Measurements from ENCODE around the gene ANAPC2.

The ANAPC2 gene

DNA sequence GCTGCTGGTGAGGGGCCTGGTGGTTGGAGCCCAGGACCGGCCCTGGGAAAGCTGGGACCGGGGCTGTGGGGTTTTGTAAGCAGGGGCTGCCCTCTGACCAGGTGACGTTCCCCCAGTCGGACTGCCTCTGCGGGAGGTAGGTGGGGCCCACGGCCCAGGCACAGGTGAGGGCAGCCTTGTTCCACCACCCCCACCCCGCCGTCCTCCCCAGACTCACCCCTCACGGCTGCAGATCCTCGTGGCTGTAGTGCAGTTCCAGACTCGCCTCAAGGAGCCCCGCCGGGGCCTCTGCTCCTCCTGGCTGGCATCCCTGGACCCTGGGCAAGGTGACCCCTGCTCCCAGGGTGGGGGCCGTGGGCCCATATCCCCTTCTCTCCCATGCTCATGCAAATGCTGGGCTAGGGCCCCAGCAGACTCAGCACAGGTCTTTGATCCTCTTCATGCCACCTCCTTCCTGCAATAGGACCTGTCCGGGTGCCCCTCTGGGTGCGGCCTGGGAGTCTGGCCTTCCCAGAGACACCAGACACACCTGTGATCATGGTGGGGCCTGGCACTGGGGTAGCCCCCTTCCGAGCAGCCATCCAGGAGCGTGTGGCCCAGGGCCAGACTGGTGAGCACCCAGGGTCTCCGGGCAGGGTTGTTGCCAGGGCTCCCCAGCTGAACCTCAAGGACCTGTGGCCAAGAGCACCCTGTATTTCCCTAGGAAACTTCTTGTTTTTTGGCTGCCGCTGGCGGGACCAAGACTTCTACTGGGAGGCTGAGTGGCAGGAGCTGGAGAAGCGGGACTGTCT is 27.0 kb upstream of the ANAPC2 start:
- no peak for DNase-seq (ENCODE audit: low read depth)

DNA sequence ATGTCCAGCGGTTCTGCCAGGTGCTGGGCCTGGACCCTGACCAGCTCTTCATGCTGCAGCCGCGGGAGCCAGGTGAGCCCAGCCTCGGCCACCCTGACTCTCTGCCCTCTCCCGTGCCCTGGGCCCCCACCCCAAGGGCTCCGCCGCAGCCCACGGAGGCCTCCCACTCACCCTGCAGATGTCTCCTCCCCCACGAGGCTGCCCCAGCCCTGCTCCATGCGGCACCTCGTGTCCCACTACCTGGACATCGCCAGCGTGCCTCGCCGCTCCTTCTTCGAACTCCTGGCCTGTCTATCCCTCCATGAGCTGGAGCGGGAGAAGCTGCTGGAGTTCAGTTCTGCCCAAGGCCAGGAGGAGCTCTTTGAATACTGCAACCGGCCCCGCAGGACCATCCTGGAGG is 26.3 kb upstream of the ANAPC2 start:
- DNase-seq (ENCODE audit: low read depth) = no peak

DNA sequence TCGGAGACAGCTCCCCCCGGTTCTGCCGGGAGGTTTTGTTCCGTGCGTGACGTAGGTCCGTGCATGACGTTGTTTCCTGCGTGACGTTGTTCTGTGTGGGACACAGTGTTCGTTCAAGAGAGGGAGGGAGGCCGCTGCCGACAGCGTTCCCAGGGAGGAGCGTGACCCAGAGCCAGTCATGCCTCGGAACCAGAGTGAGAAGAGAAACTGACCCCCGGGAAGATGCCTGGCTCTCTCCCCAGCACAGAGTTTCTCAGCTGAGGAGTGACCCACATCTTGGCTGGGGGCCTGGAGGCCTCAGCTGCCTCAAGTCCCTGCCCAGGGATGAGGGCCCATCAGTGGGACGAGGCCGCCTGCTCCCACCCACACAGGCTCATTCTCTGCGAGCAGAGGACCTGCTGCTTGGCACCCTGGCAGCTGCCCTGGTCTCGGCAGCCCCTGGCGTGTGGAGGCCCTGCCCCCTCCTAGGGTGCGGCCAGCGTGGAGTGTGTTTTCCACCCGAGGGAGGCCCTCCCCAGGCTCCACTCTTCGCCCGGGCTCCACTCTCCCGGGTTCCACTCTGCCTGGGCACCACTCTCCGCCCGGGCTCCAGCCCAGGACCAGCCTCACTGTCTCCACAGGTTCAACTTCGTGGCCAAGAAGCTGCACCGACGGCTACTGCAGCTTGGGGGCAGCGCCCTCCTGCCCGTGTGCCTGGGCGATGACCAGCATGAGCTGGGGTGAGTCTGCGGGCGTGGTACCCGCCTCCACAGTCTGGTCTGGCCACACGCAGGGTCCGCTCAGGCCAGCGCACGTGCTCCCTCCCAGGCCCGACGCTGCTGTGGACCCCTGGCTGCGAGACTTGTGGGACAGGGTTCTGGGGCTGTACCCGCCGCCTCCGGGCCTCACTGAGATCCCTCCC is 25.1 kb upstream of the ANAPC2 start:
- DNase-seq (ENCODE audit: low read depth) = no peak

DNA sequence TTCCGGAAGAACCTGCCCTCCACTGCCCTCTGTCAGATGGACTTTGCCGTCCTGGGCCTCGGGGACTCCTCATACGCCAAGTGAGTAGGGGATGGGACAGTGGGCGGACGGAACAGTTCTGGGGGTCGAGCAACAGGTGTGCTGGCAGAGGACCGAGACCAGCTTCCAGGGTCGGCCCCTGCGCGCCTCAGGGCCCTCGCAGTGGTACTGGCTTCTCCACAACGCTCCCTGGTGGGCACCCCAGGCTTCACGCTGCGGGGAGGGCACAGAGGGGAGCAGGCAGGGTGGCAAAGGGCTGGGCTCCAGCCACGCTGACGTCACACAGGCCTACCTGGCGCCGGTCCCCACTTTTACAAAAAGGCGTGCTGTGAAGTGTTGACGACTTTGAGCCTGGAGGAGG is 24.2 kb upstream of the ANAPC2 start:
- DNase-seq (ENCODE audit: low read depth) = no peak

DNA sequence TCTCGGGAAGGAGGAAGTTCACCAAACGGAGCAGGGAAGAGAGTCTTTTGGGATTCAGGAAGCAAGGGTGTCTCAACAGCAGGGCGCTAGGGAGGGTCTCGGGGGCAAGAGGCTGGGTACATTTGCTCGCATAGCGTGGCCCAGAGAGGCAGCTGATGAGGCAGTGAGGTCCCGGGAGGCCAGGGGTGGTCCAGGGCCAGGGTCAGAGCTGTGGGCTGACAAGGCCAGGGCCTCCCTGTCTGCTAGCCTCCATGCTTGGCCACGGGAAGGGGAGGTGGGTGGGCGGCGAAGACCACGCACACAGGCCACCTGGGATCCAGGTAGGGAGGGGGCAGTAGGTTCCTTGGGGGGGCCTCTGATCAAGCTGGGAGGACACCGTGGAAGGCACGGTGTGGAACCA is 23.2 kb upstream of the ANAPC2 start:
- DNase-seq (ENCODE audit: low read depth) = no peak

DNA sequence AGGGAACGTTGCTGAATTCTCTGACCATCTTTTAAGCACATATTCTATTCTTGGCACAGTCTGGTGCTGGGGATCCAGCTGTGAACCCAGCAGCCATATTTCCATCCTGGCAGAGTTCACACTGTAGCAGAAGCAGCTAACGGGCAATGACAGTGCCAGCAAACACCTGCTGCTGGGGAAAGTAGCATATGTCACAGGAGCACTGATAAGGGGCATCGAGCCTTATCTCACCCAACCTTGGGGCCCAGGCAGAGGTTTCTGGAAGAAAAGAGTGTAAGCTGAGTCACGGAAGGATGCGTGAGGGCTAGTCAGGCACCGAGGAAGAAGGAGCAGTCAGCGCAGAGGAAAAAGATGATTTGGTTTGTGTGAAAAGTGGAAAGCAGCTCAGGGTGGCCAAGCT is 18.2 kb upstream of the ANAPC2 start:
- no peak for DNase-seq (ENCODE audit: low read depth)

DNA sequence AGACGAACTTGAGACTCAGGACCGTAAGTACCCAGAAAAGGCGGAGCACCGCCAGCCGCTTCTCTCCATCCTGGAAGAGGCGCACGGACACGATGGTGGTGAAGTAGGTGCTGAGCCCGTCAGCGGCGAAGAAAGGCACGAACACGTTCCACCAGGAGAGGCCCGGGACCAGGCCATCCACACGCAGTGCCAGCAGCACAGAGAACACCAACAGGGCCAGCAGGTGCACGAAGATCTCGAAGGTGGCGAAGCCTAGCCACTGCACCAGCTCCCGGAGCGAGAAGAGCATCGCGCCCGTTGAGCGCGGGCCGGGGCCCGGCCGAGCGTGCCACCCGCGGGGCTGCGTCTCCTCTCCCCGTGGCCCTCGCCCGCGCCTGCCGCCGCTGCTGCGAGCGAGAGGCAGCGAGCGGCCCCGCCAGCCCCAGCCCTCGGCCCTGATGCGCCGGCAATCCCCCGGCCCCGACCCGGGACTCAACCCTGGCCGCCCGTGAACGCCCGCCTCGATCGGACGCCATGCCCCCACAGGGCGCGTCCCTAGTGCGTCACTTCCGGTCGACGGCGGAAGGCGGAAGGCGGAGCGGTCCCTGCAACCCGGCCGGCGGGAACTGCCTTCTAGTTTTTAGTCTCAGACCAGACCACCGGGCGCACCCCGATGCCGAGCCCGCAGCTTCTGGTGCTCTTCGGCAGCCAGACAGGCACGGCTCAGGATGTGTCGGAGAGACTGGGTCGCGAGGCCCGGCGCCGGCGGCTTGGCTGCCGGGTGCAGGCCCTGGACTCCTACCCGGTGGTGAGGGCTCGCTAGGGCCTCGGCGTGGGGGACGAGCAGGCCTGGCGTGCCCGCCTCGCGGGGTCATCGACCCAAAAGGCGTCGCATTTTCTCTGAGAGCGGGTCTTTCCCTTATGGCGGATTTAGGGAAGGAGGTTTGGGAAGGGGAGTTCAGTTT is 17.0 kb upstream of the ANAPC2 start, which contains the start of the genes NDOR1 and TMEM203:
Gene NDOR1 (plus strand): TSS at position 575 of the 944 bp plus-strand sequence. CDS start 78 bp downstream, at position 653.
Gene TMEM203 (minus strand): TSS at position 523 of the 944 bp plus-strand sequence. CDS start 234 bp downstream, at position 289.
- peak; percentile 86 for DNase-seq (ENCODE audit: low read depth)

DNA sequence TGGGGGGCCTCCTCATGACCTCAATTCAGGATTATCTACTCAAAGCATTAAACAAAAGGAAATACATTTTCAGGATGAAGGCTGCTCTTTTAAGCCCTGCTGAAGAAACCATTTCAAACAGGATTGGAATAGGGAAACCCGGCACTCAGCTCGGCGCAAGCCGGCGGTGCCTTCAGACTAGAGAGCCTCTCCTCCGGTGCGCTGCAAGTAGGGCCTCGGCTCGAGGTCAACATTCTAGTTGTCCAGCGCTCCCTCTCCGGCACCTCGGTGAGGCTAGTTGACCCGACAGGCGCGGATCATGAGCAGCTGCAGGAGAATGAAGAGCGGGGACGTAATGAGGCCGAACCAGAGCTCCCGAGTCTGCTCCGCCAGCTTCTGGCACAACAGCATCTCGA is 16.4 kb upstream of the ANAPC2 start:
- DNase-seq (ENCODE audit: low read depth) = no peak

DNA sequence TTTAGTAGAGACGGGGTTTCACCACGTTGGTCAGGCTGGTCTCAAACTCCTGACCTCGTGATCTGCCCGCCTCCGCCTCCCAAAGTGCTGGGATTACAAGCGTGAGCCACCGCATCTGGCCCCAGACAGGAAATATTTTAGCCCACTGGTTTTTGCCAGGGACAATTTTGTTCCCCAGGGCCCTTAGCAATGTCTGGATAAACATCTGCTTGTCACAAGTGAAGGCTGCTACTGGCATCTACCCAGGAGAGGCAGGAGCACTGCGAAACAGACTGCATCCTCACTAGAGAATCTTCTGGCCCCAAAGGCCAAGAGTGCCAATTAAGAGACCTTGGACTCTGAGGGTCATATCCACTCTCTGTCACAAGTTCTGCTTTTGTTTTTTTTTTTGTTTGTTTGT is 14.6 kb upstream of the ANAPC2 start:
- DNase-seq (ENCODE audit: low read depth) = no peak

DNA sequence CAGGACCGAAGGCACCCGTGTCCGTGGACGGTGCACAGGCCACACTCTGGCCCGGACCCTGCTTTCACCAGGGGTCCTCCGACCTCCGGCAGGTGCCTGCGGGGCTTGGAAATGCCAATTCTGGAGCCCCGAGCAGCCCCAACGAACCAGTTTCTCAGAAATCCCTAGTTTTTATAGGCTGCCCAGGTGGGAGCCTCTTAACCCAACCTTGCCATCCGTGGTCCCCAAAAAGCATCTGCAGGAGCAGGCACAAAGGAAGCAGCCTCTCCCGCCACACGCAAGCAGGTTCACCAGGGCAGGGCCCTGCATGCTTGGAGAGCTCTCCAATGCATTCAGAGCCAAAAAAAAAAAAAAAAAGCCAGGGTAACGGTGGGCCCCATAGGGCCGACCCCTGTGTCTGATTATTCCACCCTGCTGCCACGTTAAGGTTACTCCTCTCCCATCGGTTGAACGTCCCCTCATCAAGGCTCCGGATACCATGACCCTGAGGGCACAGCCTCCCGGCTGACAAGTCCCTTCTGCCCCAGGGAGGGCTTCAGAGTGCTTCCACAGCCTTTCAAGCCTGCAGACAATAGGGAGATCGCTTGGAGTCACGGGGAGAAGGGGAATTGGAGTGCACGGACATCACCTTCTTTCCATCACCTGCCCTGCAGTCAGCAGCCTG is 13.0 kb upstream of the ANAPC2 start:
- DNase-seq (ENCODE audit: low read depth) = no peak

DNA sequence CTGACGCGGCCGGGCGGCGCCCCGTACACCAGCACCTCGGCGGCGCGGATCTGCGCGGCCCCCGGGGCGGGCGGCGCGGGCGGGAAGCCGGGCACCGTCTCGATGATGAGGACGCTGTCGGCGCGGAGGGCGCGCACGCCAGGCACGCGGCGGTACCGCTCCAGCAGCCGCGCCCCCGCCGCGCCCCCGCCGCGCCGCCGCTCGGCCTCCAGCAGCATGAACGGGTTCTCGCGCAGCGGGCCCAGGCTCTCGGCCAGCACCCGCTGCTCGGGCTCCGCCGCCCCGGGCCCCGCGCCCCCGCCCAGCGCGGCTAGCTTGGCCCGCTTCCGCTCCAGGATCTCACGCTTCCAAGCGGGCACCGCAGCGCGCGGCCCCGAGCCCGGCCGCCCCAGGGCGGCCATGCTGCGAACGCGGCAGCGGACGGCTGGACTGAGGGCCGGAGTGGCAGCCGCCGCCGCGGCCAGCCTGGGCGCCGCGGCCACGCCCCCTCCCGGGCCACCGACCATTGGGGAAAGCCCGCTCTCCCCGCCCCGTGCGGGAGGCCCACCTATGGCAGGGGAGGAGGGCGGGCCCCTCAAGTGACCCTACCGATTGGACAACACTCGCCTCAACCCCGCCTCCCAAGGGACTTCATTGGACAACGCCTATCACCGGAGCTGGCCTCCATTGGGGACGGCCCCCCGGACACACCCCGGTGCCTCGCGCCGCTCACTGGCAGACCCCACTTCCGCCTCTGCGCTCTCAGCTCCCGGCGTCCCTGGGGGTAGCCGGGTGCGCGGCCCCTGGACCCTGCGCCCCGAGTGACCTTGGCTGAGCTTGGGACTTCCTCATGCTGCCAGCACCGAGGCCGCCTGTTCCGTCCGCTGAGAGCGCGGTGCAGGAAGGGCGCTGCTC is 12.2 kb upstream of the ANAPC2 start, which contains the start of gene TPRN:
Gene TPRN (minus strand): TSS at position 431 of the 894 bp plus-strand sequence. CDS start 30 bp downstream, at position 401.
- DNase-seq (ENCODE audit: low read depth) = peak; percentile 96

DNA sequence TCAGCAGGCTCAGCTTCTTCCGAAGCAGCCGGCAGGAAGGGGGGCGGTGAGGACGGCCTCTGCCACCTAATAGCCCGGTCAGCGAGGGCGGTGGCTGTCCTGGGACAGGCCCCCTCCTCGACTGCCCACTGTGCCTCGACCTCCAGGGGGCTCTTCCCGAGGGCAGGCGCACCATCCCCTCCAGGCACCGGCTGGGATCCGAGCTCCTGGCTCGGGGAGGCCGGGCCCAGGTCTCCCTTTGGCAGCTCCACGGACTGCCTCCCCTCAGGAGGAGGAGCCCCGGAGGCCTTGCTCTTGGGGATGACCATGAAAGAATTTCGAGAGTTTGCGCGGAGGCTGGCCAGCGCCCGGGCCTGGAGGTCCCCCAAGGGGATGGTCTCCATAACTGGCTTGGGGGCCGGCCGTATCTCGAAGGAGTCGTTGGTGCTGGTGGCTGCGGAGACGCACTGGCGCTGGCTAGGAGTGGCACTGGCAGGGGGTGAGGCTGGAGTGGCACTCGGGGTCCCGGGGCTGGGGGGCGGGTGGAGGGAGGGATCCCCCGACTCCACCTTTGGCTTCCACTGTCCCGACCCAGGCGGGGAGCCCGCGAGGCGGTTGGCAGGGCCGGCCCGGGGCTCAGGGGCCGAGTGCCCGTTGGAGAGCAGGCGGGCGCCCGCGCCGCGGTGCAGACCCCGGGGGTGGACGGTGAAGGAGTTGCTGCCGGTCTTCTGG is 11.2 kb upstream of the ANAPC2 start:
- no peak for DNase-seq (ENCODE audit: low read depth)

DNA sequence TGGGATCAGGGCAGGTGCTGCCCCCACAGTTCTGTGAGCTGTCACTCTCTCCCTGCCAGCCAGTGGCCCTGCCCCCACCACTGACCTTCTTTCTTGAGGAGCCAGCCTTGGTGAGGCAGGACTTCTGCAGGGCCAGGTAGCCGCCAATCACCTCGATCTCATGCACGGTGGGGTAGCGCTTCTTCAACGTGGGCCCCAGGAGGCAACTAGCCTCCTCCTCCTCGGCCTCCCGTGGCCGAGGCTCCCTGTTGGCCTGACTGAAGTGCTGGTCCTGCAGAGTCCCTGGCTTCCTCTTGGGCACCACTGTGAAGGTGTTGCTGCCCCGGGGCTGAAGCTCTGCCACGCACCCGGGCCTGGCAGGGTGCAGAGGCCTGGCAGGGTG is 10.5 kb upstream of the ANAPC2 start:
- DNase-seq (ENCODE audit: low read depth) = no peak

DNA sequence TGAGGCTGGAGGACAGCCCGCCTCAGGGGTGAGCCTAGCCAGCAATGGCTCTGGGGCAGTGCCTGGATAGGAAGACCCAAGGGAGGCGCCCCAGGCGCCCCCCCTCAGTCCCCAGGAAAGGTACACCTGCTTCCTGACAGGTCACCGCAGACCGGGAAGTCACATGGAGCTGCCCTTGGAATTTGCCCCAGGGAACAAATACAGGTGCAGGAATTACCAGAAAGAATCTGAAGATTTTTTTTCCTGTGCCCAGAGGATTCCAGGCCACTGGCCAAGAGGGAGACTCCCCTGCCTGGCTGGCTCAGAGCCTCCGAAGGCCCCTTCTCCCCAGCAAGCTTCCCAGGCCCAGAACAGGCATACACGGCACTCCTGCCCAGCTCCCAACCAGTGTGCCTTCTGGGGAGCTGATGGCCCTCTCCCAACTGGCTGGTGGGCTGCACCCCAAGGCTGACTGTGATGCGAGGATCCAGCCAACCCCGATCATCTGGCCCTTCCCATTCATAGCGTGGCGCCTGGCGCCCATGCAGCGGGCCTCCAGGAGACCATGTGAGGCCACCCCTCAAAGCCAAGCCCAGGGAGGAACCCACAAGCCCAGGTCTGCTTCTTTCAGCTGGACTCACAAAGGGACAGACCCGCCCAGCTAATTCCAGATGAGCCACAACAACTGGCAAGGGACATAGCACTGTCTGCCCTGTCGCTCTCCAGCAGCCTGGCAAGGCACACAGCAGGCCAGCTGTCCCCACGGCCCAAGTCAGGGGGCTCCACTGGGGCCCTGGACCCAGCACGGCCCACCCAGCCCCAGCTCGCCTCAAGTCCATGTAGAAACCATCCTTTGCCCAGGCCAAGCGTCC is 9.9 kb upstream of the ANAPC2 start:
- no peak for DNase-seq (ENCODE audit: low read depth)

DNA sequence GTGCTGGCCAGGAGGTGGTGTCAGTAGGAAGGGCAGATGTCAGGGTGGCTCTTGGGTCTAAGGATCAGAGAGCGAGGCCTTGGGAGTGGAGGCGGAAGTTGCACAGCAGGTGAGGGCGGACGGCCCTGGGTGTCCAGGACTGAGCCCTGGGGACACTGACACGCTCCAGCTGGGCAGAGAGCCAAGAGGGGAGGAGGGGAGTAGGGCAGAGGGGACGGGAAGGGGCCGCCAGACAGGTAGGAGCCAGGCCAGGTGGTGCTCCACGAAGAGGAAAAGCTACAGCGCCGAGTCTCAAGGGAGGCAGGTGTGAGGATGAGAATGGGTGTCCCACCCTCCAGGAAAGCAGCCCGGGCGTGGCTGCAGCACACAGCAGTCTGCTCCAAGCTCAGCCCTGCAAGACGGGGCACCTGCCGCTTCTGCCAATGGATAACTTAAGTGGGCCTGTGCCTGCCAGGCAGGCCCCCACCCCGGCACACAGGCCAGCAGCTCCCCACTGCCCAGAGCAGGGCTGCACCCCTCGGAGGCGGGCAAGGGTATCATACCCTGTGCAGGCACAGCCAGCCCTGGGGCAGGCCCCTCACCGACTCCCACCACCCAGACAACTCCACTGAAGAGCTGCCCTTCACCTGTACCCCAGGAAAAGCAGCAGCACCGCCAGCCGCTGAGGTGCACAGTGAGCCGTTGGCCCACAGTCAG is 7.3 kb upstream of the ANAPC2 start:
- DNase-seq (ENCODE audit: low read depth) = no peak

DNA sequence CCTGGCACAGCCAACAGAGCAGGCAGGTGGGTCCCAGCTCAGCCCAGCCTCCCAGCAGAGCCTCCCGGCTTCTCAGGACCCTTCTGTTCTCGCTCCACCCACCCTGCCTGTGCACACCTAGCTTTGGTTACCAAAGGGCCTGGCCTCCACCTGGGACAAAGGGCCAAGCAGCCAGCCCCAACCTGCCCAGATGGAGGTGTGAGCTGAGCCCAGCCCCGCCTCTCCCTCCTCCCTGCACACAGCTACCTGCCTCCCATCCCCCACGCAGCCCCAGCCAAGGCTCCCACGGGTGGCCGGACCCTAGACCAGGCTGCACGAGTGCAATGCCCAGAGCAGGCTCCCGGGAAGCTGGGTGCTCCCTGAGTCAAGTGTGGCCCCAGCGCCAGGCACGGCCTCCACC is 6.5 kb upstream of the ANAPC2 start:
- DNase-seq (ENCODE audit: low read depth) = no peak

DNA sequence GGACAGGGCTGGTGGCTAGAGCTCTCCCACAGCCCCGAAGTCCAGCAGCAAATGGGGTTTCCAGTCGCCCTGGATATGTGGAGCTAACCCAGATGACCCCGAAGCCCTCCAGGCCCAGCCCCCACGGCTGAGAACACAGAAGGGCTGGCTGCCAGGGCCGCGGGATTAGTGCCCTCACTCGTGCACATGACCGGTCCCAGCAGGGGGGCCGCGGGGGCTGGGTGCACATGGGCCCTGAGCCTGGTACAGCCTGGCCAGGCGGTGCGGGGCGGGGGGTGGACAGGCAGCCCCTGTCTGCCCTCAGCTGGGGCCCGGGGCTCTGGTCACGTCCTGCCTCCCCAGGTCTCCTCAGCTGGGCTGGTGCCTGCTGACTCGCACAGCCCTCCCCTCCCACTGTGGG is 6.0 kb upstream of the ANAPC2 start:
- no peak for DNase-seq (ENCODE audit: low read depth)

DNA sequence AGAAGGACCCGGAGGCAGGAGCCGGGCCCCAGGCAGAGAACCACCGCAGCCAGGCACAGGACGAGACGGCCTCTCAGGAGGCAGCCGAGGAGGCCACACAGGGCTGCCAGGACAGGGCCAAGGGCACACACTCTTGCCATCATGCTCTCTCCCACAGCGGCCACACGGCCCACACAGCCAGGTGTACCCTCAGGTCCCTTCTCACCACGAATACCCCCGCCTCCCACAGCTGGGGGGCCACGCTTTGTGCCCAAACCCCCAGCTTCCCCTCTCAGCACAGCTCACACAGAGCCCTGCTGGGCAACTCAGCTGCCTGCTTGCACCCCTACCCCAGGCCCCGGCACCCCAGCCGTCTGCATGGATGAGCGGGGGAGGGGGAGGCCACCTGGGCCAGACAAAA is 5.4 kb upstream of the ANAPC2 start:
- DNase-seq (ENCODE audit: low read depth) = no peak

All from stimulated activated CD8-positive, alpha-beta memory T cell treated with anti-CD3 and anti-CD28 coated beads, Interleukin-12 subunit alpha, Interleukin-12 subunit beta, amount 100 ng/mL, for 4 hours (primary cell).